Panc1 (cell line): ENCODE measurements around the gene HYPK. TPM values are rescaled to one million over a fixed set of nuclear protein-coding genes. Genes with fewer than 3 reads are reported as not detected.

Experiments
- ATAC-seq: fragments of 200-7000 bp; cut with Tn5 transposase; 2 replicates; pipeline ENCODE4 v1.9.1; 2020; ENCODE audit warnings: mild to moderate bottlenecking, moderate library complexity
- BruUV-seq: library from RNA; stranded (reverse); fragments of 400-500 nt; replicated peaks from 2 replicates; lab custom pipeline; 2021; lab: Mats Ljungman, UMichigan
- CTCF ChIA-PET: fragments of 300-600 bp; sonication (Branson Sonifier 250); formaldehyde crosslinking; loops from one replicate; lab custom pipeline; 2022; ENCODE audit warnings: antibody characterized with exemption; lab: Charles Lee
- POLR2A ChIA-PET: fragments of 300-600 bp; sonication (Branson Sonifier 250); formaldehyde crosslinking; loops from one replicate; lab custom pipeline; 2022; ENCODE audit warnings: antibody characterized with exemption; lab: Charles Lee
- DNase-seq: peaks from one replicate; pipeline ENCODE4 v3.0.0-alpha.2; 2010; ENCODE audit warnings: low read depth, low spot score
- H3K27ac ChIP-seq: 2 replicates; pipeline ENCODE4 v1.5.1; 2011; ENCODE audit warnings: mild to moderate bottlenecking, low read length, inconsistent platforms
- H3K27me3 ChIP-seq: fragments of 200-500 bp; sonication (Bioruptor generic); 2 replicates; pipeline ENCODE4 v1.6.0; 2014; ENCODE audit warnings: low read length, inconsistent platforms; ENCODE audit not compliant: control insufficient read depth, insufficient read depth
- H3K36me3 ChIP-seq: fragments of 200-500 bp; sonication (Bioruptor generic); 2 replicates; pipeline ENCODE4 v1.5.1; 2014; ENCODE audit warnings: inconsistent platforms, mild to moderate bottlenecking, low read length, moderate library complexity; ENCODE audit not compliant: control insufficient read depth, insufficient read depth
- H3K4me1 ChIP-seq: 2 replicates; pipeline ENCODE4 v1.5.1; 2011; ENCODE audit warnings: inconsistent platforms, mild to moderate bottlenecking, low read length, moderate library complexity; ENCODE audit not compliant: control insufficient read depth, insufficient read depth
- H3K4me3 ChIP-seq, 2 experiments: 2 replicates each; pipeline ENCODE4 v1.5.1; 2011 to 2012; ENCODE audit warnings: low read depth in 2 of 2, low read length in 2 of 2, mild to moderate bottlenecking in 2 of 2, inconsistent platforms in 1 of 2, moderate library complexity in 1 of 2
- H3K9me3 ChIP-seq: fragments of 200-500 bp; sonication (Bioruptor generic); 2 replicates; pipeline ENCODE4 v1.5.1; 2014; ENCODE audit warnings: low read depth, mild to moderate bottlenecking, inconsistent platforms, low read length, moderate library complexity; ENCODE audit not compliant: control insufficient read depth, insufficient read depth
- CTCF ChIP-seq: fragments of 450-650 bp; IDR thresholded peaks from 2 replicates; pipeline ENCODE4 v1.5.1; 2017; ENCODE audit warnings: mild to moderate bottlenecking
- POLR2AphosphoS5 ChIP-seq: IDR thresholded peaks from 2 replicates; pipeline ENCODE4 v1.6.1; 2012; ENCODE audit warnings: mild to moderate bottlenecking, low read depth, low read length, moderate library complexity
- SIN3A ChIP-seq: IDR thresholded peaks from 2 replicates; pipeline ENCODE4 v1.6.1; 2012; ENCODE audit warnings: low read depth, mild to moderate bottlenecking, low read length, moderate library complexity, borderline replicate concordance; ENCODE audit not compliant: insufficient read depth
- TCF7L2 ChIP-seq: IDR thresholded peaks from 2 replicates; pipeline ENCODE4 v1.6.1; 2011; ENCODE audit warnings: mild to moderate bottlenecking, low read depth, low read length, inconsistent platforms
- in situ Hi-C: cut with HindIII; loops from 2 replicates; pipeline ENCODE4 v1.10.0; 2016; ENCODE audit warnings: low sequenced_read_pairs, low pct_unique_long_range_greater_than_20kb
- intact Hi-C: fragments of 100-400 bp; cut with micrococcal nuclease; formaldehyde crosslinking; loops from one replicate; pipeline ENCODE4 v1.10.0; 2022; ENCODE audit not compliant: unreplicated experiment
- total RNA-seq: library from RNA; stranded (reverse); gene quantifications from one replicate; pipeline ENCODE4 v1.2.1, GENCODE V29; 2021; ENCODE audit not compliant: unreplicated experiment
- TF ChIP-seq, protein P1 (sequence below), 2 experiments: IDR thresholded peaks; 2 replicates each; pipeline ENCODE4 v1.6.1; 2011 to 2012; ENCODE audit warnings: low read depth in 2 of 2, control low read depth in 1 of 2, low read length in 1 of 2, mild to moderate bottlenecking in 1 of 2, moderate library complexity in 1 of 2; ENCODE audit not compliant: insufficient read depth in 1 of 2

HYPK gene
- total RNA-seq, 1 experiment from 2014 or later, result 24.8 TPM

GRCh38 chr15:43793647-43794046 lies 6.8 kb upstream of the HYPK start:
- in situ Hi-C loops, result no loop called here
- CTCF ChIA-PET, result no interaction called here
- TSS peak; percentile 75 for BruUV-seq

GRCh38 chr15:43794269-43795037 lies 5.9 kb upstream of the HYPK start:
- Histone ChIP-seq H3K4me1 (peaks cover 44% of the 10 kb centered on the region), H3K36me3 (peaks cover 9% of the 10 kb centered on the region), H3K27ac (peak overlapping the region; percentile 98), H3K9me3 (no peaks in the 10 kb centered on the region), H3K4me3 (0 out of 4 replicates have a peak overlapping the region, but pooled peaks of 1 of the 2 experiments have one; percentile 0), H3K27me3 (no peaks in the 10 kb centered on the region)
- intact Hi-C loops, result no loop called here
- CTCF ChIA-PET, result no interaction called here
- no peak for ATAC-seq
- no TSS peak for BruUV-seq
- TF ChIP-seq POLR2AphosphoS5, result no peak; the same call in 1 of the 2 replicates
- TF ChIP-seq, protein P1, sequence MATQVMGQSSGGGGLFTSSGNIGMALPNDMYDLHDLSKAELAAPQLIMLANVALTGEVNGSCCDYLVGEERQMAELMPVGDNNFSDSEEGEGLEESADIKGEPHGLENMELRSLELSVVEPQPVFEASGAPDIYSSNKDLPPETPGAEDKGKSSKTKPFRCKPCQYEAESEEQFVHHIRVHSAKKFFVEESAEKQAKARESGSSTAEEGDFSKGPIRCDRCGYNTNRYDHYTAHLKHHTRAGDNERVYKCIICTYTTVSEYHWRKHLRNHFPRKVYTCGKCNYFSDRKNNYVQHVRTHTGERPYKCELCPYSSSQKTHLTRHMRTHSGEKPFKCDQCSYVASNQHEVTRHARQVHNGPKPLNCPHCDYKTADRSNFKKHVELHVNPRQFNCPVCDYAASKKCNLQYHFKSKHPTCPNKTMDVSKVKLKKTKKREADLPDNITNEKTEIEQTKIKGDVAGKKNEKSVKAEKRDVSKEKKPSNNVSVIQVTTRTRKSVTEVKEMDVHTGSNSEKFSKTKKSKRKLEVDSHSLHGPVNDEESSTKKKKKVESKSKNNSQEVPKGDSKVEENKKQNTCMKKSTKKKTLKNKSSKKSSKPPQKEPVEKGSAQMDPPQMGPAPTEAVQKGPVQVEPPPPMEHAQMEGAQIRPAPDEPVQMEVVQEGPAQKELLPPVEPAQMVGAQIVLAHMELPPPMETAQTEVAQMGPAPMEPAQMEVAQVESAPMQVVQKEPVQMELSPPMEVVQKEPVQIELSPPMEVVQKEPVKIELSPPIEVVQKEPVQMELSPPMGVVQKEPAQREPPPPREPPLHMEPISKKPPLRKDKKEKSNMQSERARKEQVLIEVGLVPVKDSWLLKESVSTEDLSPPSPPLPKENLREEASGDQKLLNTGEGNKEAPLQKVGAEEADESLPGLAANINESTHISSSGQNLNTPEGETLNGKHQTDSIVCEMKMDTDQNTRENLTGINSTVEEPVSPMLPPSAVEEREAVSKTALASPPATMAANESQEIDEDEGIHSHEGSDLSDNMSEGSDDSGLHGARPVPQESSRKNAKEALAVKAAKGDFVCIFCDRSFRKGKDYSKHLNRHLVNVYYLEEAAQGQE (IDR thresholded peaks at IDR 0.05; ENCODE audit: insufficient read depth in 1 of 2, low read depth in 2 of 2, low read length in 1 of 2), result peak; percentile 53 to 55; a peak in 3 of 4 replicates
- in situ Hi-C loops, result no loop called here
- no peak for DNase-seq
- POLR2A ChIA-PET, result interaction anchor here (0.5 to 1.3 kb wide), 3 partner anchors 17 to 345 kb away, joined by 4 to 17 read pairs (median 4); partner anchors contain the start of gene ELL3

More at GRCh38 chr15:43793647-43794046, 6.8 kb upstream of the HYPK start:
- intact Hi-C loops, result no loop called here
- H3K4me1 ChIP-seq, result peaks cover 36% of the 10 kb centered on the region
- ATAC-seq (no peak), DNase-seq (no peak)
- H3K27ac ChIP-seq, result peak overlapping the region; percentile 98
- H3K36me3 ChIP-seq, result peaks cover 9% of the 10 kb centered on the region
- H3K9me3 ChIP-seq, result no peaks in the 10 kb centered on the region
- H3K4me3 ChIP-seq, result peak overlapping the region; percentile 97 to 98
- TF ChIP-seq, protein P1 (IDR thresholded peaks at IDR 0.05; ENCODE audit: insufficient read depth in 1 of 2, low read depth in 2 of 2, low read length in 1 of 2), result no peak
- no peak for TF ChIP-seq SIN3A
- TF ChIP-seq POLR2AphosphoS5, result no peak
- TF ChIP-seq TCF7L2, result no peak
- TF ChIP-seq CTCF, result no peak
- no peaks in the 10 kb centered on the region for H3K27me3 ChIP-seq
- POLR2A ChIA-PET, result interaction anchor here (0.6 kb wide), 1 partner anchor 25 kb away, joined by 3 read pairs; no protein-coding TSS in a partner anchor
